Measurements from ENCODE around the gene SIPA1.

DNA sequence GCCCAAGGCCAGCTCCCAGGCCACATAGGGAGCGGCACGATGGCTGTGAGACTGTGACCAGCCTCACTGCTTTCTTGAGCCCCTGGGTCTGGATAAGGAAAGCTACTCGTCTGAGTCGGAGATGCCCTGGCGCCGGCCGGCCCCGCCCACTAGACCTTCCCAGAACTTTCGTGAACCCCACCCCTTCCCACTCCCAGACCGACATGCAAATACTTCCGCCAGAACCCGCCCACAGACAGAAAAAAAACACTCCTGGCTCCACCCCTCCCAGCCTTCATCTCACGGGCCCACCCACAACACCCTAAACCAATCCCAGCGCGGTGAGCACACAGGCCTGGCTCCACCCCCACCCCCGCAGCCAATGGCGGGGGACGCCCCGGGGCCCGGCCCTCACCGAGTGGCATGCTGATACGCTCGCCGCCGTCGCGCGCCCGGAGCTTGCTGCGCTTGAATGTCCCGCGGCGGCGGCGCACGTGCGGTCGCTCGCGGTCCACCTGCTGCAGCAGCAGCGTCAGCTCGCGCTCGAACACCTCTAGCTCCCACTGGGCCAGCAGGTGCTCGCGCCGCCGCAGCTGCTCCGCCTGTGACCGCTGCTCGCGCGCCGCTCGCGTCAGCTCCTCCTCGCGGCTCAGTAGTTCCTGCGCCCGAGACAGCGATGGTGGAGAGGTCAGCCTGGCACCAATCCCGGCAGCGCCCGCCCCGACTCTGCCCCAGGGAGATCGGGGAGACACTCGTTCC is 30.9 kb upstream of the SIPA1 start:
- TF ChIP-seq POLR2A (IDR thresholded peaks at IDR 0.05) = no peak
- TF ChIP-seq, protein P1, sequence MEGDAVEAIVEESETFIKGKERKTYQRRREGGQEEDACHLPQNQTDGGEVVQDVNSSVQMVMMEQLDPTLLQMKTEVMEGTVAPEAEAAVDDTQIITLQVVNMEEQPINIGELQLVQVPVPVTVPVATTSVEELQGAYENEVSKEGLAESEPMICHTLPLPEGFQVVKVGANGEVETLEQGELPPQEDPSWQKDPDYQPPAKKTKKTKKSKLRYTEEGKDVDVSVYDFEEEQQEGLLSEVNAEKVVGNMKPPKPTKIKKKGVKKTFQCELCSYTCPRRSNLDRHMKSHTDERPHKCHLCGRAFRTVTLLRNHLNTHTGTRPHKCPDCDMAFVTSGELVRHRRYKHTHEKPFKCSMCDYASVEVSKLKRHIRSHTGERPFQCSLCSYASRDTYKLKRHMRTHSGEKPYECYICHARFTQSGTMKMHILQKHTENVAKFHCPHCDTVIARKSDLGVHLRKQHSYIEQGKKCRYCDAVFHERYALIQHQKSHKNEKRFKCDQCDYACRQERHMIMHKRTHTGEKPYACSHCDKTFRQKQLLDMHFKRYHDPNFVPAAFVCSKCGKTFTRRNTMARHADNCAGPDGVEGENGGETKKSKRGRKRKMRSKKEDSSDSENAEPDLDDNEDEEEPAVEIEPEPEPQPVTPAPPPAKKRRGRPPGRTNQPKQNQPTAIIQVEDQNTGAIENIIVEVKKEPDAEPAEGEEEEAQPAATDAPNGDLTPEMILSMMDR (IDR thresholded peaks at IDR 0.05) = no peak

All from transverse colon (tissue), 3 donors.